ENCODE measurements around the gene NDRG2. TPM values are rescaled to one million over a fixed set of nuclear protein-coding genes. Genes with fewer than 3 reads are reported as not detected.
A peak's percentile ranks its signal among the peaks of the same experiment; 100 is the strongest.

Gene NDRG2
- total and polyA plus RNA-seq, 9 of the 15 experiments (the other 6 are each of a cell fraction or from before 2014, with no cell fraction given): 10.1 to 105 (median 41.0) TPM

- no peak for TF ChIP-seq RBM25 (IDR thresholded peaks at IDR 0.05; ENCODE audit: low read depth, low read length, severe bottlenecking)
- TF ChIP-seq PREB (CRISPR knock-in tag; IDR thresholded peaks at IDR 0.05): no peak
- no peak for TF ChIP-seq ZSCAN29 (IDR thresholded peaks at IDR 0.05)
- TF ChIP-seq NFIC (IDR thresholded peaks at IDR 0.05): peak; percentile 85
- TF ChIP-seq ZNF41 (CRISPR knock-in tag; conservative IDR thresholded peaks at IDR 0.05): no peak
- peak in 1 of 2 experiments; percentile 61; a peak in 1 of 4 replicates for TF ChIP-seq RCOR1 (IDR thresholded peaks at IDR 0.05; ENCODE audit: borderline replicate concordance in 1 of 2, low read depth in 2 of 2, low read length in 2 of 2)
- TF ChIP-seq AFF4 (CRISPR knock-in tag; IDR thresholded peaks at IDR 0.05): no peak
- no peak for TF ChIP-seq E2F8 (IDR thresholded peaks at IDR 0.05; ENCODE audit: low read depth, partially characterized antibody)
- no peak for TF ChIP-seq ZNF609 (CRISPR knock-in tag; IDR thresholded peaks at IDR 0.05; ENCODE audit: borderline replicate concordance)
- no peak for TF ChIP-seq HMG20A (CRISPR knock-in tag; conservative IDR thresholded peaks at IDR 0.05)
- no peak for TF ChIP-seq SMAD1 (IDR thresholded peaks at IDR 0.05; ENCODE audit: low read depth, low read length, partially characterized antibody)
- TF ChIP-seq ILK (tag; IDR thresholded peaks at IDR 0.05; ENCODE audit: borderline replicate concordance, low read depth): no peak
- no peak for TF ChIP-seq LARP7 (IDR thresholded peaks at IDR 0.05)
- no peak for TF ChIP-seq ARNT (IDR thresholded peaks at IDR 0.05)
Observed at GRCh38 chr14:21043974-21044618, 19.2 kb upstream of the NDRG2 start (continued).

Data from K562 (cell line).